Stimulated activated CD4-positive, alpha-beta T cell treated with anti-CD3 and anti-CD28 coated beads, Interleukin-15, amount 100 ng/mL, for 1 hour (primary cell): ENCODE measurements around the gene CAPNS1.

Source experiments
- DNase-seq, 2 donors: peaks; one replicate each; pipeline ENCODE4 v3.0.0-alpha.2; 2020; ENCODE audit warnings: low read depth in 1 of 2, low spot score in 1 of 2

Gene CAPNS1

GRCh38 chr19:36139473-36140303 lies at the start of gene CAPNS1:
TSS of gene CAPNS1 (plus strand) at chr19:36140066. CDS start at chr19:36141012, 946 bp downstream.
- DNase-seq = peak; percentile 84 to 85

DNA sequence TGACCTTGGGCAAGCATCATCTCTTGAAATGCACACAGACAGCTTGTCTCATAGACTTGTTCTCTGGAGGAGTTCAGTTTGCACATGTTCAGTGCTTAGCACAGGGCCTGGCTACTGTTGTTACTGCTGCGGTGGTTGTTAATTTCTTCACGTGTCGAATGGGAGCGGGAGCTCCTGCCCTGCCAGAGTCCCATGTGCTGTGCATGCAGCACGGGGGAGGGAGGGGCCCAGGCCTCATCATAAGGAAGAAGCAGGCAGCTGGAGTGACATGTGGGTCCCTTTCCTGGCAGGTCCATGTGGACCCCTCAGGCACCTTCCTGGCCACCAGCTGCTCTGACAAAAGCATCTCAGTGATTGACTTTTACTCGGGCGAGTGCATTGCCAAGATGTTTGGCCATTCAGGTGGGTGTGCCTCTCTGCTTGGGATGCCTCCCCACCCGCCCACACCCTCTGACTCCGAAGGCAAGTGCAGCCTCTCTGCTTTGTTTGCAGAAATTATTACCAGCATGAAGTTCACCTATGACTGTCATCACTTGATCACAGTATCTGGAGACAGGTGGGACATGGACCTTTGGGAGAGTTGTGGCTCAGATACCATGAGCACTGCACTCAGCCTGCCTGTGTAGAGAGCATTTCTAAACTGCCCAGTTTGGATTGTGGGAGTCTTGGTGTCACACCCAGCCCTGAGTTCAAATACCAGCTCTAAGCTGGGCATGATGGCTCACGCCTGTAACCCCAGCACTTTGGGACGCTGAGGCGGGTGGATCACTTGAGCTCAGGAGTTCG lies 48.8 kb upstream of the CAPNS1 start:
- DNase-seq = no peak

- DNase-seq = no peak
Measured at GRCh38 chr19:36092566-36092965, 47.3 kb upstream of the CAPNS1 start.

DNA sequence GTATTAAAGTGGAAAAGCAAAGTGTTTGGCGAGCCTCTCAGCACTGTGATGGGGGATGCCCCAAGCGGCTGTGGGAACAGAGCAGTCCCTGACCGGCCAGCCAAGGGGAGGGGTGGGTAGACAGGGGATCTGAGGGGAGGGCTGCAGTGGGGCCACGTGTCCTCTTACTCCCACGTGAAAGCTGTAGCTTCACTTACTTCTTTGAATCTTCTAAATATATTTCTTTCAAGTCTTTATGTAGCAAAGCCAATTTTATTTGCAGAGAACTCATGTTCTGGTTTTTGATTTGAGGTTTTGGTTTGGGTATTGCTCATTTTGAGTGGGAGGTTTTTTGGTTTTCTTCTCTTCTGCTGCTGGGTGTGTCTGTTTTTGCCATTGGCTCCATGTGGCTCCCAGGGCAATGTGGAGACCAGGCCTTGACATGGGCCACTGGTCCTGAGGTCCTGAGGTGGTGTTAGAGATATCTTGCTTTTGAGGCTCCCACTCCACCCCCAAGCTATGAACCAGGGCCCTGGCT lies 46.7 kb upstream of the CAPNS1 start:
- no peak for DNase-seq

GRCh38 chr19:36093687-36094086 lies 46.2 kb upstream of the CAPNS1 start:
- no peak for DNase-seq

GRCh38 chr19:36097036-36097435 lies 42.8 kb upstream of the CAPNS1 start:
- DNase-seq = no peak

GRCh38 chr19:36099166-36099785 lies 40.6 kb upstream of the CAPNS1 start:
- no peak for DNase-seq

DNA sequence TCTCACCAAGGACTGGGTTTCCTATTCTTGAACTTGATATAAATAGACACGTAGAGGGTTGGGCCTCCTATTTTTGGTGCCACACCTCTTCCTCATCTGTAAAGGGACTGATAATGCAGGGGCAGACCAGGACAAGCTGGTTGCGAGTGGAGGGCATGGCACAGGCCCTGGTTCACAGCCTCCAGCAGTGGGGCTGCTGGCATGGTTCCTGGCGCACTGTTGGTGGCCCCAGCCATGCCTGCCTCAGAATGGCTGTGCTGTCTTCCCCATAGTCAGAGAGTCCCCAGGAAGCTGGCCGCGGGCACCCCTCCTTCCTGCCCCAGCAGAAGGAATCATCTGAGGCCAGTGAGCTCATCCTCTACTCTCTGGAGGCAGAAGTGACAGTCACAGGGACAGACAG lies 39.4 kb upstream of the CAPNS1 start:
- no peak for DNase-seq

GRCh38 chr19:36101550-36102327 lies 38.1 kb upstream of the CAPNS1 start:
- DNase-seq = no peak

DNA sequence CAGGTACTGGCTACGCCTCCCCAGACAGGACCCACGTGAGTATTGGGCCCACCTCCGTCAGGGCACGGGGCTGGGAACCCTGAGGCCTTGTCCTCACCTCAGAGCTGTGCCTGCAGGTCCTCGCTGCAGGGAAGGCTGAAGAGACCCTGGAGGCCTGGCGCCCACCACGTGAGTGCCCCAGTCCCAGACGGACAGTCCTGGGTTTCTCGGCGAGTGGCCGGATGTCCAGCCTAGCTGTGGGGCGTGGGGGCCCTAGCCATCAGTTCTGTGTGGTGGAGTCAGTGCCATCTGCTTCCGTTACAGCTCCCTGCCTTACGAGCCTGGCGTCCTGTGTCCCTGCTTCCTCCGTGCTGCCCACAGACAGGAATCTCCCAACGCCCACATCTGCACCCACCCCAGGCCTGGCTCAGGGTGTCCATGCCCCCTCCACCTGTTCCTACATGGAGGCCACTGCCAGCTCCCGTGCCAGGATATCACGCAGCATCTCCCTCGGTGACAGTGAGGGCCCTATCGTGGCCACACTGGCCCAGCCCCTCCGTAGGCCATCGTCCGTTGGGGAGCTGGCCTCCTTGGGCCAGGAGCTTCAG lies 36.7 kb upstream of the CAPNS1 start:
- DNase-seq = no peak

DNA sequence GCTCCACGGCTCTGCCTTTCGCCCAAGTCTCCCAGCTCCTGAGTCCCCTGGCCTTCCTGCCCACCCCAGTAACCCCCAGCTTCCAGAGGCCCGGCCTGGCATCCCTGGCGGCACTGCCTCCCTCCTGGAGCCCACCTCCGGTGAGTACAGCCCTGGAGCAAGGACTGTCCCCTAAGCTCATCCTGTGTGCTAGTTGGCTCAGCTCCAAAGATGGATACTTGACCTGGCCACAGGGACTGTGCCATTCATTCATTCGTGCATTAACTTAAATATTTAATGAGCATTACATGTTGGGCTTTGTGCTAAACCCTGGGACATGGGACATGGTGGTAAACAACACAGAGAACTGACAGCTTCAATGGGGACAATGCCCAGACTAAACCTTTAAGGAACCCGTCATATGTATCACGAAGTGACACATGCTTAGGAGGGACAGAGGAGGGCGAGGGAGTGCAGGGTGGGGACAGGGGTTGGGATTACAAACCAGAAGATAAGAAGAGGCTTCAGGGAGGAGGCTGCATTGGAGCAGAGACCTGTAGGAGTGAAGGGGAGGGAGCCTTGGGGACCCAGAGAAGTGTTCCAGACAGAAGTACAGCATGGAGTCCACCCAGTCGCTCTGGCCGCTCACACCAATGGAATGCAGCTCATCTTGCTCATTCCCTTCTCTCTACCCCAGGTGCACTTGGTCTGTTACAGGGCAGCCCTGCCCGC lies 35.9 kb upstream of the CAPNS1 start:
- no peak for DNase-seq

DNA sequence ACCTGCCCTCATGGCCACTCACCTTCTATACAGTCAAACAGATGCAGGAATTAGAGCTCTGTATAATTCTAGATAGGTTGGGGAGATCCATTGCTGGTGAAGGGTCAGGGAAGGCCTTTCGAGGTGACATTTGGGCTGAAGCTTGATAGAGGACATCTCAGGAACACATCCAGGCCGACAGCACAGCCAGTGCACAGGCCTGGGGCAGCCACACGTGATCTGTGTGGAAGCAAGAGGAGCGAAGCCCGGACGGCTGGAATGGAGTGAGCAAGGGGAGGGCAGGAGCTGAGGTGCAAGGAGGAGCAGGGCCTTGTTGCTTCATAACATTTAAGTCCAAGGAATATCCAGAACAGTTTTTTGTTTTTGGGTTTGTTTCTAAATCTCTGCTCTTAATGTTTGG lies 33.4 kb upstream of the CAPNS1 start:
- DNase-seq = no peak

DNA sequence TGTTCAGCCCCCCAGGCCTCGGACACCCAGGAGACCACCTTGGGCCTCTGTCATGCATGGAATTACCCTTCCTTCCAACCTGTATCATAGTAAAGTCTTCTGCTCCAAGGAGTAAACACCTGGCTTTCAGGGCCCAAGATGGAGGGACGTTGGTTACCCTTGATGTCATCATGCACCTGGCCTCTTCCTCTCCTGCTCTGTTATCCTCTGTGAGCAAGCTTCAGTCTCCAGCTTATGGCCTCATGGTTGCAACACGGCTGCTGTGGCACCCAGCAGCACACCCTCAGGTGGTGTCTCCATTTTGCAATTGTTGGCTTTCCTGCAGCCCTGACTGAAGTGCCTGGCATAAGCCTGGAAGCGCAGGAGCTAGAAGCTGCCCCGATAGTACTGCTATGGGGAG lies 32.9 kb upstream of the CAPNS1 start:
- DNase-seq = no peak

DNA sequence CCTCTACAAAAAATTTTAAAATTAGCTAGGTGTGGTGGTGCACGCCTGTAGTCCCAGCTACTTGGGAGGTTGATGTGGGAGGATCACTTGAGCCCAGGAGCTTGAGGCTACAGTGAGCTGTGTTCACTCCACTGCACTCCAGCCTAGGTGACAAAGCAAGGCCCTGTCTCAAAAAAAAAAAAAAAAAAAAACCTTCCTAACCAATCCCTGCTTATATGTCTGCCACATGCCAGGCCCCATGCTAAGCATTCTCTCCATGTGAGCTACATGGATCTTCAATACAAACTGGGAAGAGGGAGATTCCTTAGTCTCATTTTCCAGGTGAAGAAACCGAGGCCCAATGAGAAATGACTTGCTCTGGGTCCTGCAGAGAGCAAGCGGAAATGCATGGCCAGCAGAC lies 31.2 kb upstream of the CAPNS1 start:
- no peak for DNase-seq

DNA sequence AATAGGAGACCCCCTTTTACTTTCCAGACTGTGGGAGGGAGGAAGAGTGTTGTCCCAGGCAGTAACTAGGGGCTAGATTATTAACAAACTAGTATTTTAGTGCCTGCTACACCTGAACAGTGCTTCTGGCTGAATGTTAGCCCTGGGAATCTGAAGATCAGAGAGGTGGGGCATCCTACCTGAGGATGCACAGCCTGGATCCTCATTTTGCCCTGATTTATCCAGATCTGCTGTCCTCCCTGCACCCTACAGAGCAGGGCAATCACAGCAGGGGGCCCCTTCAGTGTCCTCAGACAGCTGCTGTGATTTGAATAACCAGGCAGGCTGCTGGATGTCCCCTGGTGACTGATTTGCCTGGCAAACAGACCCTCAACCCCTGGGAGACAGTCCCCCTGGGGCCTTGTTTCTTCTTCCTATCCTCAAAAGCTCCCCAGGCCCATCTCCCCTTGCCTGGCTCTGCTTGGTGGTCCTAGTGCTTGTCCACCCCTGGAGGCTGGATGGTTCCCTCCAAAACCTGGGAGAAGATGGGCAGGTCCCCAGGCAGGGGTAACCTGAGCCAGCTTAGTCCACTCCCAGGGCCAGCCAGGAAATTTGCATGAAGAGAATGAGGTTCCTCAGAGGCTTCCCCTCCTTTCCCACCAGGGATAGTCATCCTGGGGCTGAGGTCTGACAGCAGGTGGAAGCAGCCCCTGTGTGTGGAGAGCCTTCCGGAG lies 29.2 kb upstream of the CAPNS1 start, which contains the start of gene OVOL3:
TSS of gene OVOL3 (plus strand) at position 657 of the 713 bp plus-strand sequence. CDS start 60 bp downstream, outside the sequence.
- no peak for DNase-seq

- DNase-seq = no peak
Measured at GRCh38 chr19:36111200-36111539, 28.7 kb upstream of the CAPNS1 start.

GRCh38 chr19:36112678-36113077 lies 27.2 kb upstream of the CAPNS1 start:
- DNase-seq = no peak

- no peak for DNase-seq
Measured at GRCh38 chr19:36113425-36113824, 26.4 kb upstream of the CAPNS1 start.
